Upper lobe of left lung (tissue), 6 donors: ENCODE data around the gene HDAC6. TPM values are rescaled to one million over a fixed set of nuclear protein-coding genes. Genes with fewer than 3 reads are reported as not detected.

Source experiments
- ATAC-seq, 2 donors: fragments of 200-7000 bp; cut with Tn5 transposase; one replicate each; pipeline ENCODE4 v1.9.1; 2022; ENCODE audit warnings: mild to moderate bottlenecking in 2 of 2, moderate library complexity in 2 of 2; ENCODE audit not compliant: low FRiP score in 2 of 2
- DNase-seq, 2 donors: peaks; one replicate each; pipeline ENCODE4 v3.0.0-alpha.2; 2019 to 2020
- H3K27ac ChIP-seq, 4 donors: fragments of 200-600 bp; sonication (generic); one replicate each; pipeline ENCODE4 v1.5.1; 2016 to 2019
- H3K27me3 ChIP-seq, 4 donors: fragments of 200-600 bp; sonication (generic); one replicate each; pipeline ENCODE4 v1.5.1; 2017 to 2019
- H3K36me3 ChIP-seq, 4 donors: fragments of 200-600 bp; sonication (generic); one replicate each; pipeline ENCODE4 v1.5.1; 2016 to 2019
- H3K4me1 ChIP-seq, 4 donors: fragments of 200-600 bp; sonication (generic); one replicate each; pipeline ENCODE4 v1.5.1; 2018 to 2019
- H3K4me3 ChIP-seq, 4 donors: fragments of 200-600 bp; sonication (generic); one replicate each; pipeline ENCODE4 v1.5.1; 2017 to 2019; ENCODE audit warnings: mild to moderate bottlenecking in 2 of 4, moderate library complexity in 1 of 4
- H3K9me3 ChIP-seq, 4 donors: fragments of 200-600 bp; sonication (generic); one replicate each; pipeline ENCODE4 v1.5.1; 2018 to 2019
- CTCF ChIP-seq, 6 experiments: fragments of 450-650 bp in 4 of 6; fragments of 200-600 bp in 2 of 6; sonication (generic) in 2 of 6; IDR thresholded peaks; one replicate each; pipeline ENCODE4 v1.5.1; 2016 to 2019; ENCODE audit warnings: antibody characterized with exemption in 6 of 6
- EP300 ChIP-seq, 4 donors: sonication (generic); formaldehyde crosslinking; IDR thresholded peaks; one replicate each; pipeline ENCODE4 v1.5.1; 2017; ENCODE audit warnings: antibody characterized with exemption in 4 of 4, control low read depth in 2 of 4
- POLR2A ChIP-seq, 4 donors: fragments of 450-650 bp; IDR thresholded peaks; one replicate each; pipeline ENCODE4 v1.5.1; 2016 to 2017; ENCODE audit warnings: antibody characterized with exemption in 4 of 4, mild to moderate bottlenecking in 2 of 4
- POLR2AphosphoS5 ChIP-seq, 2 donors: sonication (generic); formaldehyde crosslinking; IDR thresholded peaks; one replicate each; pipeline ENCODE4 v1.5.1; 2017; ENCODE audit warnings: antibody characterized with exemption in 2 of 2
- WGBS, 2 donors: methylation state at CpG; one replicate each; pipeline ENCODE4 v1.1.5; 2017 to 2018; 5-methylcytosine and 5-hydroxymethylcytosine counted together
- total RNA-seq, 6 donors: library from RNA; depleted of rRNA in 4 of 6; stranded (reverse); fragments of >200 nt in 4 of 6; gene quantifications; one replicate each; pipeline versions ENCODE4 v1.1.0 to v1.2.1, GENCODE V29; 2016 to 2021
- donor health status: DM: no; HTN: no; CAD: no; lungs with moderate emphysema.
- donor health status: DM: no; HTN: yes; CAD: no; lungs with severe emphysema.

Gene HDAC6
- total RNA-seq, 6 donors from 2014 or later: 59.1 to 171 (median 86.0) TPM

GRCh38 chrX:48785186-48785539, 16.7 kb upstream of the HDAC6 start:
- DNase-seq (no peak), ATAC-seq (no peak)
- Histone ChIP-seq H3K9me3 (no peaks in the 10 kb centered on the region), H3K4me1 (no peaks in the 10 kb centered on the region), H3K27ac (no peak overlapping the region), H3K4me3 (no peak overlapping the region), H3K27me3 (no peaks in the 10 kb centered on the region), H3K36me3 (no peaks in the 10 kb centered on the region)
- no peak for TF ChIP-seq POLR2A (IDR thresholded peaks at IDR 0.05)
- 90% methylated on average over 1 of the region's 1 CpG; no CpG with 5 or more reads in 1 of the 2 donors for WGBS, 2 donors

GRCh38 chrX:48785540-48786214, 16.2 kb upstream of the HDAC6 start:
- H3K27me3 ChIP-seq: no peaks in the 10 kb centered on the region
- no peak overlapping the region for H3K4me3 ChIP-seq
- DNase-seq (no peak), ATAC-seq (no peak)
- no peak overlapping the region for H3K27ac ChIP-seq
- TF ChIP-seq CTCF (IDR thresholded peaks at IDR 0.05) (no peak), EP300 (IDR thresholded peaks at IDR 0.05) (no peak), POLR2AphosphoS5 (IDR thresholded peaks at IDR 0.05) (no peak), POLR2A (IDR thresholded peaks at IDR 0.05) (no peak)
- no peaks in the 10 kb centered on the region for H3K4me1 ChIP-seq
- H3K9me3 ChIP-seq: no peaks in the 10 kb centered on the region
- H3K36me3 ChIP-seq: no peaks in the 10 kb centered on the region
- WGBS, 2 donors: 71 to 84% methylated on average over 7 to 16 of the region's 16 CpGs

GRCh38 chrX:48786341-48786800, 15.5 kb upstream of the HDAC6 start, which contains the start of gene GATA1:
TSS of gene GATA1 (plus strand) at chrX:48786590. CDS start at chrX:48791110, 4,520 bp downstream.
- ATAC-seq (no peak), DNase-seq (no peak)
- Histone ChIP-seq H3K4me1 (no peaks in the 10 kb centered on the region), H3K9me3 (no peaks in the 10 kb centered on the region), H3K4me3 (no peak within 1 kb of the TSS), H3K36me3 (no peaks in the 10 kb centered on the region), H3K27me3 (no peaks in the 10 kb centered on the region), H3K27ac (no peak within 1 kb of the TSS)
- TF ChIP-seq CTCF (IDR thresholded peaks at IDR 0.05) (no peak), POLR2A (IDR thresholded peaks at IDR 0.05) (no peak), EP300 (IDR thresholded peaks at IDR 0.05) (no peak), POLR2AphosphoS5 (IDR thresholded peaks at IDR 0.05) (no peak)
- 75% methylated on average over 6 of the region's 7 CpGs; no CpG with 5 or more reads in 1 of the 2 donors for WGBS, 2 donors

- H3K4me1 ChIP-seq: no peaks in the 10 kb centered on the region
- H3K4me3 ChIP-seq: no peak overlapping the region
- no peak overlapping the region for H3K27ac ChIP-seq
- no peaks in the 10 kb centered on the region for H3K36me3 ChIP-seq
- DNase-seq (no peak), ATAC-seq (no peak)
- 60 to 81% methylated on average over 6 of the region's 6 CpGs for WGBS, 2 donors
- no peaks in the 10 kb centered on the region for H3K27me3 ChIP-seq
- H3K9me3 ChIP-seq: no peaks in the 10 kb centered on the region
- TF ChIP-seq POLR2AphosphoS5 (IDR thresholded peaks at IDR 0.05): no peak
- no peak for TF ChIP-seq CTCF (IDR thresholded peaks at IDR 0.05)
- TF ChIP-seq EP300 (IDR thresholded peaks at IDR 0.05): no peak
- TF ChIP-seq POLR2A (IDR thresholded peaks at IDR 0.05): no peak
These were observed 14.9 kb upstream of the HDAC6 start for GRCh38 chrX:48786825-48787504.

GRCh38 chrX:48787505-48788443, 14.1 kb upstream of the HDAC6 start:
- TF ChIP-seq POLR2AphosphoS5 (IDR thresholded peaks at IDR 0.05) (no peak), POLR2A (IDR thresholded peaks at IDR 0.05) (no peak), CTCF (IDR thresholded peaks at IDR 0.05) (no peak), EP300 (IDR thresholded peaks at IDR 0.05) (no peak)
- WGBS, 2 donors: 53 to 66% methylated on average over 11 to 17 of the region's 17 CpGs

More at GRCh38 chrX:48787505-48788443, 14.1 kb upstream of the HDAC6 start:
- ATAC-seq (no peak), DNase-seq (no peak)
- no peak overlapping the region for H3K27ac ChIP-seq
- H3K9me3 ChIP-seq: no peaks in the 10 kb centered on the region
- H3K36me3 ChIP-seq: no peaks in the 10 kb centered on the region
- no peaks in the 10 kb centered on the region for H3K4me1 ChIP-seq
- H3K27me3 ChIP-seq: no peaks in the 10 kb centered on the region
- no peak overlapping the region for H3K4me3 ChIP-seq
